GM19043 (cell line): Measurements from ENCODE around the gene WNT3A.

Source experiments
- ATAC-seq: cut with Tn5 transposase; IDR thresholded peaks from one replicate; pipeline ENCODE4 v1.9.1; 2021; ENCODE audit warnings: low read depth; ENCODE audit not compliant: unreplicated experiment

WNT3A gene

DNA sequence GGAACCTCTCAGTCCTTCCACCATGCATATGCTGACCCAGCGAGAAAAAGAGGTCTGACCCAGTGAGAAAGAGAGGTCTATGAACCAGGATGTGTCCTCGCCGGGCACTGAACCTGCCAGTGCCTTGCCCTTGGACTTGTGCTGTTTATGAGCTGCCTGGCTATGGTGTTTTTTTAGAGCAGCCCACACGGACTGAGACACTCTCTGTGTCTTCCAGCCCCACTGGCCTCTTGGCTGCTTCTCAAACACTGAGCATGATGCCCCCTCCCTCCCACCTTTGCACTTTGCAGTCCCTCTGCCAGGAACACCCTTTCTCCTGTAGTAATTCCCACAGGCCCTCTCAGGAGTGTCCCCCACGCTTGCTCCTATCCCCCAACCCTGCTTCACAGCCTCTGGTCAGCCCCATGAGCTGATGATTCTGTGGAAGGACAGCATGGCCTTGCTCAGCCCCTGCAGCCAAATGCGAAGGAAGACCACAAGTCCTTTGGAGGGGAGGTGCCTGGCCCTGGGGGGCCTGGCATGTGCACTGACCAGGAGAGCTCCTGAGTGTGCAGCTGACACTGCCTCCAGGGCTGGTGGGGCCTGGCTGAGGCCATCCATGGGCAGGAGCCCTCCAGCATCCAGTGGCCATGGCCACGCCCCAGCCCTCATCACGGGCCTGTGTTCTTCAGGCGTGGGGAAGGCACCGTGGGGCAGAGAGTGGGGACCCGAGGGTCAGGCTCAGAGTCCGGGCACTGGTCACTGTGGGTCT, 23.8 kb downstream of the WNT3A start:
- ATAC-seq = no peak

DNA sequence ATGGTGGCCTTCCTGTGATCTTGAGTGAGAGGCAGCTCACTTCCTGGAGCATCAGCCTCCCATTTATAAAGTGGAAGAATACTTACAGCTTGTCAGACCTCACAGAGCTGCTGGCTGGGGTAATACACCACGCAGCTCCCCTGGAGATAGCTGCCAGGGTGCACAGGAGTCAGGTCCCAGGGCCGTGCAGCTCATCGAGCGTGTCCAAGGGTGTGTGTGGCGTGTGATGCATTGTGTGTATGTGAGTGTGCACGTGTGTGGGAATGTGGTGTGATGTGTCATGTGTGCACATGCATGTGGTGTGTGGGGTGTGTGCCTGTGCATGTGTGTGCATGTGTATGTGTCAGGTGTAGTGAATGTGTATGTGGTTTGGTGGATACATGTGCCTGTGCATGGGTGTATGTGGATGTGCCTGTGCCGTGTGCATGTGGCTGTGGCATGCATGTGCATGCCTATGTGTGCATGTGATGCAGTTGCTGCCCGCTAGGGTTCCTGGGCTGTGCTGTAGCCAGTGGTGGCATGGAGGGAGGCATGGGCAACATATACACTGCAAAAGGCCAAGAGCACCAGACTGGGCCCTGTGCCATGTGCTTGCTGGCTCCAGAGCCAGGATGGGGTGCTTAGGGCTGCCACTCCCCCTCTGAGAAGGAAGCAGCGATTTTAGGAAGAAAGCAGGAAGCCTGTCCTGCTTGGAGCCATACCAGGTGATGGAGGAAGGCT, 24.6 kb downstream of the WNT3A start:
- ATAC-seq = no peak

DNA sequence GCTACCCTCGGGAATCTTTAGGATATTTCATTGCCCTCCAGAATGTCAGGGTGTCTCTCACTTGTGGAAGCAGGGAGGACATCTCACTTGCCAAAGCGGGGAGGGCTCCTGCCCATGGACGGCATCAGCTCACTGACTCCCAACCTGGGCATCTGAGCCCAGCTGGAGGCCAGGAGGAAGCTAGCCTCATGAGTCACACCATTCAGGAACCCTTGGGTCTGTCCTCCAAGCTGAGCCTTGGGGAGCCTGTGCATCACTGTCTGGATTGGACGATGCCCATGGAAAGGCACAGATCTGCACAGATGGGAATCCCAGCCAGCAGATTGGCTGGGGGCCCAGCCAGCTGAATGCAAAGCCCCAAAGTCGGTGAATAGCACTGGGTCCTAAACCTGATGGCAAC, 25.2 kb downstream of the WNT3A start:
- no peak for ATAC-seq

DNA sequence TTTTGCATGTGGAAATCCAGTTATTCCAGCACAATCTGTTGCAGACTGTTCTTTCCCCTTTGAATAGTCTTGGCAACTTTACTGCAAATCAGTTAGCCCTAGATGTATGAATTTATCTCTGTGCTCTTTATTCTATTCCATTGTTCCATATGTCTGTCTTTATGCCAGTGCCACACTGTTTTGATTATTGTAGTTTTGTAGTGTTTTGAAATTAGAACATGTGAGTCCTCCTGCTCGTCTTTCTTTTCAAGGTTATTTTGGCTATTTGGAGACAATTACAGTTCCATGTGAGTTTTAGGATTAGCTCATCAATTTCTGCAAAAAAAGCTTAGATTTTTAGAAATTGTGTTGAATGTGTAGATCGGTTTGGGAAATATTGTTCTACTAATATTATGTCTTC, 26.6 kb downstream of the WNT3A start:
- ATAC-seq = no peak

DNA sequence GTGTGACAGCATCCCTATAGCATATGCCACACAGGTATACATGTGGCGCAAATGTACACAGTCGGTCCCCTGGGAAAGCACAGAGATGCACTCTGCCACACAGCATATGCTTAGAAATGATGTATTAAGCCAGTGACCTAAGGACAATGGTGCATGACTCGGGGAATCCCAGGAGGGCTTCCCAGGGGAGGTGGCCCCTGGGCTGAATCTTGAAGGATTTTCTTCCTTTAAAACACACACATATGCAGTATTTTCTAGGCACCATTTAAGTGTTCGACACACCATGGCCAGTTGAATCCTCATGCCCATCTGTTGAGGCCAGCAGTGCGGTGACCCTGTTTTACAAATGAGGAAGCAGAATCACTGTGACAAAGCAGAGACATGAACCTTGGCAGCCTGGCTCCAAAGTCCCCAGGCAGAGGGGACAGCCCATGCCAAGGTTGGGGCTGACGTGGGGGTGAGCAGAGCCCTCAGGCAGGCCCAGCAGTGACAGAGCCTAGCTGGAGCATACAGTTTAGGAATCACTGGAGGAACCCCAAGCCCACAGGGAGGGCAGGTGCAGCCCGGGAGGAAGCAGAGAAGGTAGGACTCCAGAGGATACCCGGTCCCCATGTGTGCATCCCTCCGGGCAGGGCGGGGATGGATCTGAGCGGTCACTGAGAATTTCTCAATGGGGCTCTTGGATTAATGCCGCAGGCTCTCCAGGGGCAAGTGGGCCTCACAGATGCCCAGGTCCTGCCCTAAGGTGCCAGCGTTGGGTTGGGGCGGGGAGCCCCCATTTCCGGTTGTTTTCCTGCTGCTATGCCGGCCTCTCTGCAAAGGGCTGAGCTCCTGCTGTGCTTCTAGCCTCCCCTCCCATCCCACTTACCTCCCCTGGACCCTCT, 28.4 kb downstream of the WNT3A start:
- ATAC-seq = no peak

DNA sequence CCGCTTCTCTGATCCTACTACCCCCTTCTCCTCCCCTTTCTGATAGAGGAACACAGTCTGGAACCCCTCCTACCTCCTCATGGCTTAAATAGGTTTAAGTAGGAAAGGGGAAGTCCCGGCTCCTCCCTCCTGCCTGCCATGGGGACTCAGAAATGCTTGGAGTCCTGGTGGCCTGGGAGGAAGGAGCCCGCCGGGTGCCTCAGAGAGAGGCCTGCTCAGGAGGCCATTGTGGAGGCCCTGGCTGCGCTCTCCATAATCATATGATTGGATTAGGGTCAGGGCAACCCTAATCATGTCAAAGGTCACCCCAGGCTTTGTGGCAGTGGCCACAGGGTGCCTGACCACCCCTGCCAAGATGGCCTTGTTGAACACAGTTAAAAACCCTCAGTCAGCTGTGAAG, 29.0 kb downstream of the WNT3A start:
- ATAC-seq = no peak

DNA sequence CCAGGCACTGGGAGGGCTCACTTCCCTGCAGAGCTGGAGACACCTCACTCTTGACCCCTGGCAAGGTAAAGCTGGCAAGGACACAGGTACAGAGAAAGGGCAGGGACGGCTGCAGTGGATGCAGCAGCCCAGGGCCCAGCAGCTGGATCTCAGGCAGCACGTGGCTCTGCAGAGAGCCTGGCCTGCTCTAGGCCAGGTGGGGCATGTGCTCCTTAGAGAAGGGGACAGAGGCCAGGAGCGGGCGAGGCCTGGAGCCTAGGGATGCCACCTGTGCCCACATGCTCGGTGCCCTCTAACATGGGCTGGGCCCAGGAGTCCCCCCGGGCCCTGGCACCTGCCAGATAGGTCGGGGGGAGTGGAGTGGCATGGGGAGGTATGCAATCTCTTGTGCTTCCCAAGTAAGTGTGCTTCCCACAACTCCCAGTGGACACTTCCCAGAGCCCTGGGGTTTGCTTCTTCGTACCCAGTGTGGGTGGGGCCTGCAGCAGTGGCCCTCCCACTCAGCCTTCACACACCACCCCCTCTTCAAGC, 30.0 kb downstream of the WNT3A start:
- ATAC-seq = no peak

DNA sequence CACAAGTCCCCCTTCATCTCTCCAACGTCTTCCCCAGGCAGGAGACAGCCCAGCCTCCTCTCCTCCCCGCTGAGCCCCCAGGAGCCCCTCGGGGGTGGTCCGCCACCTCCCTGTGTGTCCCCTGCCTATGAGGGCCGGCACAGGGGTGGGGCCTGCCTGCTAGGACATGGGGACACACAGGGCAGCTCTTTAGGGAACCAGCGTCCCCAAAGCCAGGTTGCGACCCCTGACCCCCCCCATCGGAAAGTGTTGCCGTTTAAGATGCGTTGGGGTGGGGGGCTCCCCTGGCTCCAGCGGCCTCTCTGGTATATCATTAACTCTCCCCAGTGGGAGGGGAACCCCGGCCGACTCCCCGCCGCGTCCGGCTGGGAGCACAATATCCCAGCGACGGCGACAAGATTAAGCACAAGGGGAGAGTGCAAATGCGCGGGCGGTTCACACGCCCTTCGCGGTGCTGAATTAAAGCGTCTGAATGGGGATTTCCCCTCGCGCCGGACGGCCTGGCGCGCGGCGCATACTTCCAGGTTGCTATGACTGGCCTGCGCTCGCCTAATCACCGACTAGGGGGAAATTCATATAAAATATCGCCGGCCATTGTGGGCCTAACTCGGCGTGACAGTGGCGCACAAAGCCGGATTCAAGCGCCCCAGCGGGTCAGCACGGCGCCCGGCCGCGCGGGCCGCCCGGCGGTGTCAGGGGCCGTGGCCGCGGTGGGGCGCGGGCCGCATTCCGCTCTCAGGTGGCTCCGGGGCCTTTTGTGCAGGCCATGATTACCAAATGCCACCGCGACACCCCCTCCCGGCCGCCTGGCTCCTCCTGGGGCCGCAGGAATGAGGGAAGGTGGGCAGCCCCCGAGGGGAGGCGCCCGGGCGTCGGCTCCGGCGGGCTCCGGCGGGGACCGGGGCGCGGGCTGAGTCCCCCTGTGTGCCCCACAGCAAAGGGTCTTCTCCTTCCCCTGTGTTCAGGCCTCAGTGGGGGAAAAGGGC, 30.9 kb downstream of the WNT3A start:
- ATAC-seq = peak; percentile 89

DNA sequence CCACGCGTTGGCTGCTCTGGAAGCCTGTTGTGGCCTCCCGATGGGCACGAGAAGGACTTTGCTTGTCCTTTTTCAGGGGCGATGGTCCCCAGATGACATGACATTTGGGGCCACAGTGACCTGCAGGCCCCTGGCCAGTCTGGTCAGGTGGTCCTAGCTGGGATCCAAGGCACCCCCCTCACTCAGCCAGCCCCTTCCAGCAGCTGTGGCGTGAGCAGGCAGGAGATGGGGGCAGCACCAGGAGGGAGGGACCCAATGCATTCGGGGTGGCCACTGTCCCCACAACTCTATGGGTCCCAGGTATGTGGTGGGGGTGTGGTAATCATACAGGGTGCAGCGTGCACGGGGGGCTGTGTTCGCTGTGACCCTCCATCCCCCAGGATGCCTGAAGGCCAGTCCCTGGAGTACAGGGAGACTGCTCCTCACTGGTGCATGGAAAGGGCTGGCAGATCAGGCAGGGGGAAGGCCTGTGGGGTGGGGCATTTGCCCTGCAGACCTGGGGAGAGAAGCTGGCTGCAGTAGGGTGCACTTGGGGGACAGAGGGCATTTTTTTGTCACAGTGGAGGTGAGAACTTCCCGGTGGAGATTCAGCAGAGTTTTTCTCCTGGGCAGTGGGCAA, 31.7 kb downstream of the WNT3A start:
- no peak for ATAC-seq

DNA sequence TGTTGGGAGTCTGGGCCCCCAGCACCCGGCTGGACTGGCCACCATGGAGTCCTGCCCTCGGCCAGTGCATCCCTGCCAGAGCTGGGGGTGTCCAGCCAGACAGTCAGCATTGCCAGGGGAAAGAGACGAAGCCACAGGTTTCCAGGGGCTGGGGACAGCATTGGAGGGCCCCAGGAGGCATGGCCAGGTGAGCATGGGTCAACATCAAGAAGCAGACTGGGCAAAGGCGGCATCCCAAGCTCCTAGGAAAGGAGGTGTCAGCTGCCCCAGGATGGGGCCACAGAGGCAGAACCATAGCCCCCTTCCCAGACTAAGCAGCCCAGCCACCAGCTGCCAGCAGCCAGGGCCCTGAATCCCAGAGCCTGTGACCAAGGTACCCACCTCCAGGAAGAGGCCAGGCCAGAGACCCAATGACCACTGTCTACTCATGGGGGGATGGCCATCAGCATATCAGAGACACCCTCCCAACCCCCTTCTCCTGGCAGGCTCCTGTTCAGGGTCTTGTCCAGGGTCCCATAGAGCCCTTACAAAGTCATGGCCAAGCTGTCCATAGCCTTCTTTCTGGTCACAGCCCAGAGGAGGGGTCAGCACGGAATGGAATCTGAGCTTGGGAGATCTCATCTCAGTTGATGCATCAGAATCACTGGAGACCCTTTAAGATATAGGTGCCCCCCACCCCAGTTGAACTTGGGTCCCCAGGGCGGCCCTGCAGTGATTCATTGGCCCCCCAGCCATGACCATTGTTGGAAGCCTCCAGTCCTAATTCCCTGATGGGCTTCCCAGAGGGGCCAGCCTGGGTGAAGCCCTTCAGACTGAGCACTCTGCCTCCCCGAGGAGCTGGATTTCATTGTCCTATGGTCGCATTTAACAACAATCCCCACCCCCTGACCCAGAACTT, 32.5 kb downstream of the WNT3A start:
- no peak for ATAC-seq

DNA sequence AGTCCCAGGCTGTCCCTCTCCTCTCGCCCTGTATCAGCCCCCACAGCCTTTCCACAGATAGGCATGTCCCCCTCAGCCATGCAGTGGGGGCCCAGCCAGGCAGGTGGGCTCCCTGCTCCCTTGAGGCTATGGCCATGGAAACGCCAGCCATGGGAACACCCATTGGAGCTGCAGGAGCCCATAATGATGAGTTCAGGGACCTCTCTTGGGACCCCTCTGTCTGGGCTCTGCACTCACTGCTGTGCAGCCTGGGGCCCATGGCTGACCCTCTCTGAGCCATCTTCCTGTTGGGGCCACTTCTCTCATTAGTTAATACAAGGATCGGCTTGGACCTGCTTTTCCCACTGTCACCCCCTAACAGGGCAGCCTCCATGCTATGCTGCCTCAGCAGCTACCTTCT, 33.2 kb downstream of the WNT3A start:
- no peak for ATAC-seq

DNA sequence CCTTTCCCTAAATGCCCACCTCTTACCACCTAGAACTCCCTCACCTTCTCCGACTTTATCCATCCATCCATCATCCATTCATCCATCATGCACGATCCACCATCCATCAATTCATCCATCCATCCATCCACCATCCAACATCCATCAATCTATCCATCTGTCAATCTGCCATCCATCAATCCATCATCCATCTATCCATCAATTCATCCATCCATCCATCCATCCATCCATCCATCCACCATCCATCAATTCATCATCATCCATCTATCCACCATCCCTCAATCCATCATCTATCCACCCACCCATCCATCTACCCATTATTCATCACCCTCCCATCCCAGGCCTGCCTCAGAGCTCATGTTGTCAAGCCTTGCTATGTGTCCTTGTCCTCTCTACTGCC, 34.5 kb downstream of the WNT3A start:
- ATAC-seq = no peak

DNA sequence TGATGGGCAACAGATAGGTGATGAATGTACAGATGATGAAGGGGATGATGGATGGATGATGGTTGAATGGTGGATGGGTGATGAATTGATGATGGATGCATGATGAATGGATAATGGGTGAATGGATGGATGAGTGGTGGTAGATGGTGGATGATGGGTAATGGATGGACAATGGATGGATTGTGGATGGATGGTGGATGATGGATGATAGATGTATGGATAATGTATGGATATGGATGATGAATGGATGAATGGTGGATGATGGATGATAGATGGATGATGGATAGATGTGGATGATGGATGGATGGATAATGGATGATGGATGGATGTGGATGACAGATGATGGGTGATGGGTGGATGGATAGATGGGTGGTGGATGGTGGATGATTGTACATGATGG, 35.7 kb downstream of the WNT3A start:
- ATAC-seq = no peak

DNA sequence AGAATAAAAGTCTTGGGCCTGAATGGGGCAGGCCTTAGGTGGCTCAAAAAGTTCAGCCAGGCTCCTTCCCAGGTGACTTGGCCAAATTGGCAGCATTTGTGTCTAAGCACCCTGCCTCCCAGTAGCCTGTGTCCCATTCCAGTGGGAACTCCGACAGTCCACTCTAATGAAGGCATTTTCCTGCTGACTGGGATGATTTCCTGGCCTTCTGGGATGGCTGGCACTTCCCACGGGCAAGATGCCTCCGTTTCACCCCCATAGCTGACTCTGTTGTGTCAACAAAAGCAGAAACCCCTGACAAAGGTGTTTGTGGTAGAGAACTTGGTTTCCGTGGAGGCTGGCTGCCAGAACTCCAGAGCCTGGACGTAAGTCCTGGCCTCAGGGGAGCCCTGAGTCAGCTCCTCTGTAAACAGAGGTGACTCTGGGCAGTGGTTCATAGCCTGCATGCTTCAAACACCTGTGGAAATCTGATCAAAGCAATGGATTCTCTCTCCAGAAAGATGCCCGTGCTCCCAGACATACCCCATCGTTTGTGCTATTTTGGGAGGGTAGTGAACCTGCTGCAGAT, 36.6 kb downstream of the WNT3A start:
- no peak for ATAC-seq

DNA sequence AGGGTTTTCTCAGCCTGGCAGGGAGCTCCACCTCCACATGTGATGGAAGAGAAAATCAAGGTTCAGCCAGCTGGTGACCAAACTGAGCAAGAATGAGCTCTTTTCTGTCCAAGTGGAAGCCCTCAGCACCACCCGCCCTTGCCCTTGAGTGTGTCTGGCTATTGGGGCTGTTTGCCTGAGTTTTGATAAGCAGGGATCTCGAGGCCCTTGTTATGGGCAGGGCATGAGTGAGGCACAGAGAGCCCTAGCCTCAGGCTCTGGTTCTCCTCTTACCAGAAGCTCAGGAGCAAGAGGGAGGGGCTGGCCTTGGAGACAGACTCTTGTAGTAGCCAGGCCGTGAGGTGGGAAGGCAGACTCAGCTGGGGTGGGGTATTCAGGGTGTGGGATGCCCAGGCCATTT, 38.2 kb downstream of the WNT3A start:
- no peak for ATAC-seq

DNA sequence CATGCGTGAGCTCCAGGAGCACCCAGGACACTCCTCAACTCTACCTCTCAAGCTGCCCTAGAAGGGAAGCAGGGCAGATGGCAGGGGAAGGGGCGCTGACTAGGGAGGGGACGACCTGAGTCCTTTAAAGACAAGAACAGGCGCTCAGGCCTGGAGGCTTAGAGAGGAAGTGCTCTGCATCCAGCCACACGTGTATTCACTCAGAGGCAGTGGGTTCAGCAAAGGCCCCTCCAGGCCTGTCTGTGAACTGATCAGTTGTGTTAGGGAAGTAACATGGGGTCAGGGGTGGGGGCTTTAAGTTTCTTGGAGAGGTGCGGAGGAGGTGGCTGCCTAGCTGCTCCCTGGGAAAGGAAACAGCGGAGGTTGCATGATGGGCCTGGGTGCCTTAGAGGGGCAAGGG, 38.6 kb downstream of the WNT3A start:
- ATAC-seq = no peak

DNA sequence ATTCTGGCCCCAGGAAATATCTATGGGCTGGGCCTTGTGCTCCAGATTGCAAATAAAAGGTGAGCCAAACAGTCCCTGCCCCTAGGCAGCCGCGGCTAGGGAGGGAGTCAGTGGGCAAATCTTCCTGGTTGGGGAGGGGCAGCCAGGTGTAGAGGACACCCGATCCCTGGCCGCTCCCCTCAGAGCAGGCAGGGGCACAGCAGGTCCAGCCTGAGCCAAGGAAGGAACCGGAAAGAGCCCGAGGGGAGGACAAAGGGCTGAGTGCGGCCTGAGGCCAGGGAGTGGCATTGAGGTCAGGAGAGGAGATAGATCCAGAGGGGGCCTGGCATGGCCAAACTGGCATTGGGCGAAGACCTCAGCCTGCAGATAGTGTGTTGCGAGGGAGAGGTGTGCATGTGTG, 39.1 kb downstream of the WNT3A start:
- no peak for ATAC-seq
